OCI-LY3 (cell line): ENCODE measurements around the gene RNU5D-1.
"Not testable (repeated sequence)": the region's sequence is repeated elsewhere in the genome, so short reads cannot be mapped to it uniquely, and the experiment has no call there.

Source experiments
- H2AFZ ChIP-seq: fragments of 200-600, 300-600 bp; shearing (Covaris generic); 2 replicates; pipeline ENCODE4 v1.6.0; 2014; ENCODE audit warnings: antibody characterized with exemption, low read depth, low read length
- H3K27ac ChIP-seq: fragments of 200-600, 300-600 bp; sonication (generic); 2 replicates; pipeline ENCODE4 v1.5.1; 2014; ENCODE audit warnings: mild to moderate bottlenecking, low read length, moderate library complexity, mixed read lengths
- H3K27me3 ChIP-seq: fragments of 200-600, 300-600 bp; sonication (generic); 2 replicates; pipeline ENCODE4 v1.6.1; 2014; ENCODE audit warnings: low read depth, low read length, mixed read lengths
- H3K36me3 ChIP-seq: fragments of 200-600, 300-600 bp; sonication (generic); replicated peaks from 2 replicates; pipeline ENCODE3; 2014; ENCODE audit warnings: low read depth, low read length, mixed read lengths
- H3K4me1 ChIP-seq: fragments of 300-600, 200-600 bp; sonication (generic); 2 replicates; pipeline ENCODE4 v1.6.1; 2014; ENCODE audit warnings: low read length, mixed read lengths
- H3K4me2 ChIP-seq: fragments of 200-600, 300-600 bp; sonication (generic); 2 replicates; pipeline ENCODE4 v1.6.1; 2014; ENCODE audit warnings: low read length, mixed read lengths
- H3K4me3 ChIP-seq: fragments of 300-600, 200-600 bp; sonication (generic); 2 replicates; pipeline ENCODE4 v1.5.1; 2014; ENCODE audit warnings: antibody characterized with exemption, mild to moderate bottlenecking, low read length, moderate library complexity
- H3K79me2 ChIP-seq: fragments of 300-600, 200-600 bp; shearing (Covaris generic); 2 replicates; pipeline ENCODE4 v1.6.1; 2014; ENCODE audit warnings: mild to moderate bottlenecking, low read length, mixed read lengths
- H3K9ac ChIP-seq: fragments of 300-600, 200-600 bp; shearing (Covaris generic); 2 replicates; pipeline ENCODE4 v1.6.0; 2014; ENCODE audit warnings: mild to moderate bottlenecking, low read length, moderate library complexity
- H3K9me3 ChIP-seq: fragments of 200-600, 300-600 bp; shearing (Covaris generic); 2 replicates; pipeline ENCODE4 v1.6.1; 2014; ENCODE audit warnings: low read length, mixed read lengths; ENCODE audit not compliant: insufficient read depth
- H4K20me1 ChIP-seq: fragments of 200-600, 300-600 bp; sonication (generic); 2 replicates; pipeline ENCODE4 v1.6.1; 2016; ENCODE audit warnings: low read length, mixed read lengths; ENCODE audit not compliant: insufficient read depth
- CTCF ChIP-seq: fragments of 200-600, 300-600 bp; sonication (generic); IDR thresholded peaks from 2 replicates; pipeline ENCODE4 v1.5.1; 2014; ENCODE audit warnings: antibody characterized with exemption, low read length, low read depth
- EZH2phosphoT487 ChIP-seq: fragments of 200-600 bp; shearing (Covaris generic); IDR thresholded peaks from 2 replicates; pipeline ENCODE4 v1.6.1; 2018; ENCODE audit warnings: antibody characterized with exemption, mixed run types, low read depth

Gene RNU5D-1

GRCh38 chr1:44705938-44706337 lies 25.0 kb downstream of the RNU5D-1 start:
- Histone ChIP-seq H3K4me3 (no peak overlapping the region), H3K4me1 (peaks cover 3% of the 10 kb centered on the region)
- TF ChIP-seq EZH2phosphoT487 = no peak
- no peak for TF ChIP-seq CTCF

GRCh38 chr1:44705470-44705869 lies 25.5 kb downstream of the RNU5D-1 start:
- H3K9ac ChIP-seq = no peak overlapping the region
- no peaks in the 10 kb centered on the region for H3K9me3 ChIP-seq
- no peak for TF ChIP-seq EZH2phosphoT487
- TF ChIP-seq CTCF = no peak
- H3K27me3 ChIP-seq = no peaks in the 10 kb centered on the region
- no peak overlapping the region for H3K27ac ChIP-seq
- no peak overlapping the region for H2AFZ ChIP-seq
- H3K4me2 ChIP-seq = no peak overlapping the region
- no peak overlapping the region for H3K4me3 ChIP-seq
- H4K20me1 ChIP-seq = no peaks in the 10 kb centered on the region
- no peaks in the 10 kb centered on the region for H3K79me2 ChIP-seq
- no peaks in the 10 kb centered on the region for H3K36me3 ChIP-seq
- peaks cover 3% of the 10 kb centered on the region for H3K4me1 ChIP-seq

More at GRCh38 chr1:44705938-44706337, 25.0 kb downstream of the RNU5D-1 start:
- Histone ChIP-seq H3K27me3 (peaks cover 3% of the 10 kb centered on the region; the same call in 1 of the 2 replicates), H3K4me2 (no peak overlapping the region), H3K9ac (no peak overlapping the region), H3K27ac (no peak overlapping the region), H3K9me3 (no peaks in the 10 kb centered on the region), H3K36me3 (no peaks in the 10 kb centered on the region), H2AFZ (no peak overlapping the region), H3K79me2 (no peaks in the 10 kb centered on the region), H4K20me1 (no peaks in the 10 kb centered on the region)

GRCh38 chr1:44701141-44701573 lies 29.8 kb downstream of the RNU5D-1 start:
- Histone ChIP-seq H3K4me2 (no peak overlapping the region), H3K9ac (no peak overlapping the region), H3K27ac (no peak overlapping the region), H3K4me3 (no peak overlapping the region), H4K20me1 (no peaks in the 10 kb centered on the region), H3K36me3 (no peaks in the 10 kb centered on the region), H2AFZ (no peak overlapping the region), H3K9me3 (no peaks in the 10 kb centered on the region), H3K27me3 (no peaks in the 10 kb centered on the region), H3K79me2 (no peaks in the 10 kb centered on the region), H3K4me1 (peaks cover 24% of the 10 kb centered on the region)
- no peak for TF ChIP-seq CTCF
- no peak for TF ChIP-seq EZH2phosphoT487

GRCh38 chr1:44700573-44700972 lies 30.4 kb downstream of the RNU5D-1 start:
- no peak for TF ChIP-seq CTCF
- TF ChIP-seq EZH2phosphoT487 = no peak
- no peak overlapping the region for H3K27ac ChIP-seq
- H4K20me1 ChIP-seq = no peaks in the 10 kb centered on the region
- no peaks in the 10 kb centered on the region for H3K79me2 ChIP-seq
- H3K4me3 ChIP-seq = no peak overlapping the region
- no peaks in the 10 kb centered on the region for H3K36me3 ChIP-seq
- H3K4me1 ChIP-seq = peaks cover 25% of the 10 kb centered on the region
- H3K4me2 ChIP-seq = no peak overlapping the region
- H3K9me3 ChIP-seq = no peaks in the 10 kb centered on the region
- H3K27me3 ChIP-seq = no peaks in the 10 kb centered on the region
- no peak overlapping the region for H3K9ac ChIP-seq
- H2AFZ ChIP-seq = no peak overlapping the region

- not testable (repeated sequence) for H3K4me3 ChIP-seq, H3K4me2 ChIP-seq, H2AFZ ChIP-seq, H3K36me3 ChIP-seq, H3K27me3 ChIP-seq, H4K20me1 ChIP-seq, H3K79me2 ChIP-seq, H3K9ac ChIP-seq, H3K27ac ChIP-seq, H3K9me3 ChIP-seq
- peaks cover 32% of the 10 kb centered on the region for H3K4me1 ChIP-seq
Measured at GRCh38 chr1:44699375-44699774, 31.6 kb downstream of the RNU5D-1 start.
